Measurements from ENCODE around the gene NPSR1. TPM values are rescaled to one million over a fixed set of nuclear protein-coding genes. Genes with fewer than 3 reads are reported as not detected.
"Not testable (repeated sequence)": the region's sequence is repeated elsewhere in the genome, so short reads cannot be mapped to it uniquely, and the experiment has no call there.

NPSR1 gene
- total RNA-seq, 1 experiment from 2014 or later, result not detected

GRCh38 chr7:34757570-34758110 is 99.6 kb downstream of the NPSR1 start:
- no peak for DNase-seq (ENCODE audit: low spot score)

DNA sequence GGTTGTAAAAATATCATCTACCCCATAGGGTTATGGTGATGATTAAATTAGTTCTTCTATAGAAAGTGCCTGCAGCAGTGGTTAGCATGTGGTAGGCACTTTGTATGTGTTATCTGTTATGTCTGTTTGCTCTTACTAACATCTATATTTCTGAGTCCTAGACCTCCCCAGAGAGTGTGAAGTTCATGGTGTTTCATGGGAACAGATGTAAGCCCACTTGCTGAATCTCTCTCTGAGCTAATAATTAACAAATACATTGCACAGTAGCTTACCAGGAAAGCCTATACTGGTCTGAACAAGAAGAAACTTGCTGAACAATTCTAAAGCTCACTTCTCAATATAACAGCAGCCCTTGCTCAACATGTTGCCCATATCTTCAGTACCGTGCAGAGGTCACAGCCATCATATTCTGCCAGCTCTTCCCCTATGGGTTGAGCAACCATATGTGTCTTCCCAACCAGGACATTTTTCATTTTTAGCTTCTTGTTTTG is 100.1 kb downstream of the NPSR1 start:
- DNase-seq (ENCODE audit: low spot score), result no peak

GRCh38 chr7:34759477-34760125 is 101.6 kb downstream of the NPSR1 start:
- DNase-seq (ENCODE audit: low spot score), result peak; percentile 69

DNA sequence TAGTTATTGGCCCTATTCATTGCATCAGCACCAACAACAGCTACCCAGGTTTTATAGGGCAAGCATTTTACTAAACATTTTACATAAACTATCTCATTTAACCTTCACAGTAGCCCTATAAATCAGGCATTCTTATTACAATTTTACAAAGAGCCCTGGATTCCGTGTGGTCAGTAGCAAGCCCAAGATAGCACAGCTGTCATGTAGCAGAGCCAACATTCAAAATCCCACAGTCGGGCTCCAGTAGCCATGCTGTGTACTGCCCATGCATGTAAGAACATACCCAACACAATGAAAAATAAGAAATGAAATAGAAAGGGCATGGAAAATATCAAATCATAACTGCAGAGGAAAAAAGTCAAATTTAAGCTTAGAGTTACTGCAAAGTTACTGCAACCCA is 102.3 kb downstream of the NPSR1 start:
- DNase-seq (ENCODE audit: low spot score), result no peak

- no peak for DNase-seq (ENCODE audit: low spot score)
Measured at GRCh38 chr7:34761206-34761605, 103.2 kb downstream of the NPSR1 start.

DNA sequence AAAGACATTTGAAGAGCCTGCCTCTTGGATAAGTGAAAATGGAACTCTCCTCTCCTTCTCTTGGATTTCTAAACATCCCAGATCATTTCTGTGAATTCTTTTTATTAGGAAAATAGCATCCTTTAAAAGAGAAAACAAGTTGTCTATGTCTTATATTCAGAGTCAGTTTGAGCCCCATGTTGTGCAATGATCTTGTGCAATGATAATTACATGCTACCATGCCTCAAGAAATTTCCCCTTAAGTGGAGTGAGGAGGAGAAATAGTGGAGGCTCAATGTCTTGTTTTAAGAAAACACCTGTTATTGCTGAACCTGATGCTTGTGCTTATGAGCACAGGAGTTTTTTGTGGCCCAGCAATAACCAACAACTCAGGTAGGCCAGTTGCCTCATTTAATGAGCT is 103.6 kb downstream of the NPSR1 start:
- DNase-seq (ENCODE audit: low spot score), result no peak

- DNase-seq (ENCODE audit: low spot score), result no peak
Measured at GRCh38 chr7:34762764-34763163, 104.7 kb downstream of the NPSR1 start.

GRCh38 chr7:34772296-34772938 is 114.4 kb downstream of the NPSR1 start:
- no peak for DNase-seq (ENCODE audit: low spot score)

- no peak for DNase-seq (ENCODE audit: low spot score)
Measured at GRCh38 chr7:34776748-34777358, 118.8 kb downstream of the NPSR1 start.

DNA sequence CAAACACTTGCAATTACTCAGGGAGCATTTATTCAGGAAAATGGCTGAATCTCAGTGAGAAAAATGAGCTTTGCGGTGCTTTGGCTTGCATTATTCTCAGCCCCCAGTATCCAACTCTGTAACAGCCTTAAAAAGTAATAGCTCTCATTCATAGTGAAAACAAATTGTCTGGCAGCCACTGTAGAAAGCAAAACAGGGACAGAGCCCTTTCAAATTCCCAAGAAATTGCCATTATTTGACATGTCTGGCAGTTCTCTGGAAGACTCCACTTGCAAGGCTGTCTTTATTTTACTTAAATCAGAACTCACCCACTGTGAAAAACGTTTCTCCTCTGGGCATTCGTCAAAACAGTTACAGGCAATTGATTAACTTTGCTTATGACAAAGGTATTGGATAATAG is 122.5 kb downstream of the NPSR1 start:
- DNase-seq (ENCODE audit: low spot score), result no peak

DNA sequence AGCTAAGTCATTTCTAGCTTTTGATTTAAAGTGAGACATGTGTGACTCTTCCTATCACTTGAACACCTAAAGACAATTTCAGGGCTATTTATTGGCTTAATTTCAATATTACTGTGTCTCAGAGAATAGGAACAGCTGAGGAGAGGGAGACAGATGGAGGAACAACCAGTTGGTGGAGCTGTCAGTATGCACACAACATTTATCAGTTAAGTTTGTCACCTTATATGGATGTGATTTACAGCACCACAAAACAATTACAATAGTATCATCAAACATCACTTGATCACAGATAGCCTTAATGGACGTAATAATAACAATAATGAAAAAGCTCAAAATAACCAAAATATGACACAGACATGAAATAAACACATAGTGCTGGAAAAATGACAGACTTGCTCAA is 129.6 kb downstream of the NPSR1 start:
- no peak for DNase-seq (ENCODE audit: low spot score)

DNA sequence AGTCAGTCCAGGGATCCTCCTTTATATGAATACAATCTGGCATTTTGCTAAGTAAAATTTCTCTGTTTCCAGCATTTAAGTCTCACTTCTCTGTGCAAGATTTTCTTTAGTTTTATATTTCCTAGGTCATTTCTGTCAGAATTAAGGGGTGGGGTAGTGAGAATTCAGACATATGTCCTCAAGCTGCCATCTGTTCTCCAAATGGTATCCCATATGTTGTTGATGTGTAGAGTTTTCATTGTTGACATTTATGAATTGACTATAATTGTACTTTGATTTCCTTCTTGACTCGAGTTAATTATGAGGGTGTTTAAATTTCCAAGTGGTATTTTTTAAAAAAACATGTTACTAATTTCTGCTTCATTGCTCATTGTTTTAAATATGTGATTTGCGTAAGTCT is 148.8 kb downstream of the NPSR1 start:
- no peak for DNase-seq (ENCODE audit: low spot score)

GRCh38 chr7:34807548-34808340 is 149.7 kb downstream of the NPSR1 start:
- no peak for DNase-seq (ENCODE audit: low spot score)

- DNase-seq (ENCODE audit: low spot score), result not testable (repeated sequence)
Measured at GRCh38 chr7:34814203-34814842, 156.3 kb downstream of the NPSR1 start.

- DNase-seq (ENCODE audit: low spot score), result no peak
Measured at GRCh38 chr7:34821932-34822558, 164.0 kb downstream of the NPSR1 start.

DNA sequence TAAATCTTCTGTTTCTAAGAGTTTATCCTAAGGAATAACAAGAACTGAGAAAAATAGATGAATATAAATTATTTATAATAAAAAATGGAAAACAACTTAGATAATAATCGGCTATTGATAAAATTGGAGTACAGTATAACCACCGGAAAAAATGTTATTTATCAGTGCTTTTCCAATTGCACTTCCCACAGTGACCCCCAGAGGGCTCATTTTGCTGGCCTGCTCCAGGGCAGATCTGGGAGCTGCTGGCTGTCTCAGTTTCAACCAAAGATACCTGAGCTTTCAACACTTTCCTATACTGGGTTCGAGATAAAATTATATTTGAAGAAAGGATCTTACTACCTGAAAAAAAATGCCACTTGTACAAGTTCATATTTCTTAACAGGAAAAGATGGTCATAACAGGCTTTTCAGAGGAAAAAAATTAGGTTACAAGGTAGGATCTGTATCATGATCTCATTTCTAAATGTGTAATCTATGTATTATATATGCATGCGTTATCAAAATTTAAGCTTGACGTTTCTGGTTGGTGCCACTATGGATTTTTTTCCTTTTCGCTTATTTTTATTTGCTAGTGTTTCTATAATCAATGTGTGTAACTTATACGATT is 165.7 kb downstream of the NPSR1 start:
- DNase-seq (ENCODE audit: low spot score), result peak; percentile 55

GRCh38 chr7:34825221-34825620 is 167.2 kb downstream of the NPSR1 start:
- DNase-seq (ENCODE audit: low spot score), result no peak

DNA sequence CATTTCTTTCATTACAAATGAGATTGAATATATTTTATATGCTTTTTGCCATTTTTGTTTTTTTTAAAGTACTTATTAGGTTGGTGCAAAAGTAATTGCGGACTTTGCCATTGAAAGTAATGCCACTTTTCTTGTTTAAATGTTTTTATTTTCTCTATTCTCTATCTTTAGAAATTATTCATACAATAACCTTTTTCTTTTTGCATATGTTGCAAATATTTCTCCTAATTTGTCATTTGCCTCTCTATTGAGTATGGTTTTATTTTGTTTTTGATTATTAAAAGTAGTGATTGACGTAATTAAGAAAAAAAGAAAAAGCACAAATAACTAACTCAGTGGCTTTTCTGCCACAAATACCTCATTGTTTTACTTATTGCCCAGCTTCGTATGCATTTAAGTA is 172.4 kb downstream of the NPSR1 start:
- no peak for DNase-seq (ENCODE audit: low spot score)

- DNase-seq (ENCODE audit: low spot score), result no peak
Measured at GRCh38 chr7:34831436-34831835, 173.4 kb downstream of the NPSR1 start.

DNA sequence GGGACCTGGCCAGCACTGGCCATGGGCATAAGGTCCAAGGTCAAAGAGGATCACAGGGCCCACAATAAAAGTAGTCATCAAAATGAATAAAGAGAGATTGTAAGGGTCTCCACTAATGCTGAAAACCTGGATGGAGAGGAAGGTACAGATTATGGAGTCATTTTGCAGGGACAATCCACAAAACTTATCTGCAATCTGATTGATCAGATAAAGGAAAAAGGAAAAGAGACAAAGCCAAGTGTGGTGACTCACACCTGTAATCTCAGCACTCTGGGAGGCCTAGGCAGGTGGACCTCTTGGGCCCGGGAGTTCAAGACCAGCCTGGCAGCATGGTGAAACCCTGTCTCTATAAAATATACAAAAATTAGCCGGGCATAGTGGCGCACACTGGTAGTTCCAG is 174.0 kb downstream of the NPSR1 start:
- DNase-seq (ENCODE audit: low spot score), result no peak

Data from A172 (cell line).